Stimulated activated CD8-positive, alpha-beta memory T cell treated with anti-CD3 and anti-CD28 coated beads, Interleukin-15, amount 100 ng/mL, for 24 hours (primary cell): ENCODE measurements around the gene INPPL1.

ENCODE experiments used
- DNase-seq: peaks from one replicate; pipeline ENCODE4 v3.0.0-alpha.2; 2020; ENCODE audit warnings: low read depth

INPPL1 gene

DNA sequence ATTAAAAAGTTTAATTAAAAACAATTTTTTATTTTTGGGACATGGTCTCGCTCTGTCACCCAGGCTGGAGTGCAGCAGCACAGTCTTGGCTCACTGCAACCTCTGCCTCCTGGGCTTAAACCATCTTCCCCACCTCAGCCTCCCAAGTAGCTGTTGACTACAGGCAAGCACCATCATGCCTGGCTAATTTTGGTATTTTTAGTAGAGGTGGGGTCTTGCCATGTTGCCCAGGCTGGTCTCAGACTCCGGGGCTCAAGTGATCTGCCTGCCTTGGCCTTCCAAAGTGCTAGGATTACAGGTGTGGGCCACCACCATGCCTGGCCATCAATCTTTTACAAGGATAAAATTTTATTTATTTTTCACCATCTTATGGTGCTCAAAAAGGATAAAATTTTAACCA is 62.7 kb downstream of the INPPL1 start:
- no peak for DNase-seq
